Midbrain (tissue), 1 donor: ENCODE data around the gene MXD3.
A peak's percentile ranks its signal among the peaks of the same experiment; 100 is the strongest.
"Not testable (repeated sequence)": the region's sequence is repeated elsewhere in the genome, so short reads cannot be mapped to it uniquely, and the experiment has no call there.

Source experiments
- DNase-seq: peaks from one replicate; lab custom pipeline; 2025; lab: John Stamatoyannopoulos, UW

MXD3 gene

DNA sequence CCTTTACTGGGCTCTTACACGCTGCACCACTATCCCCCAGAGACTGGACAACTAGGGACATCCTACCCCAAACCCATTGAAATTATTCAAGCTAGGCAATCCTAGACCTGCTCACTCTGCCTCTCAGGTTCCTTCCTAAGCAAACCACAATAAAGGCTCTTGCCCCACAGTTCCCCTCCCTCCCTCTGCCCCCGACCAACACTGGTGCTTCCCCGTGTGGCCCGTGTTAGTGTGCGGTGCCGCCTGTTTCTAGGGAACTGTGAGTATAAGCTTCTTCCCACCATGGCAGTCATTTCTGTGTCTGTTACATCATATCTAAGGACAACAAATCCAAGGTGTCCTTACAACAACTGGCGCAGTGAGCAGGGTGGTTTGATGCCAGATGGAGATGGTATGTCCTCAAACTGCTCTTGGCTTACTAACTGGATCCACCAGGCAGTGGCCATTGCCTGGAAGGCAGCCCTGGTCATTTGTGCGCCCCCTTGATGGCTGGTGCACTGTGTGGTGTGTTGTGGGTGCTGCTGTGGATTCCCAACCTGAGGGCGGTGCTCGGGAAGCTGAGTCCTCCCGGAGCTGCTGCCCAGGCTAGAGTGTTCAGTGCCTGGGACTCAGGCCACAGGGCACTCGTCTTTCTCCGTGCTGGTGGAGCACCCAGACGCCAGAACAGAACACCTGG, 8.4 kb upstream of the MXD3 start:
- no peak for DNase-seq

DNA sequence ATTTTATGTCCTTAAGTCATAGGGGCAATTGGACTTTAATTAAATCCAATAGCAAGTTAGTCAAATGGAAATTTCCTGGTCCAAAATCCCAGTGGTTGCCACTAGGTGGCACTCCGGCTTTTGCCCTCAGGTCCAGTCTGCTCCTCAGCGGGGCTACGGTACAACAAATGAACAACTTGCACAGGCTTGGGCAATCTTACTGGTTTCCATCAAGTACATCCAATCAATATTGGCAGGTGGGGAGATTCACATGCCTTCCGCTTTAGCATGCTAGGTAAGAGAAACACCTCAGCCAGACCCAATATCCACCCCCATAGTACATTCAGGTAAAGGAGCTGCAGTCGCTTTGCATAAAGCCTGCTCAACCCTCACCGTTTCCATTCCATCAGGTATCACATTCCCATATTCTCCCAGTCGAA, 6.3 kb upstream of the MXD3 start:
- DNase-seq: peak; percentile 71

DNA sequence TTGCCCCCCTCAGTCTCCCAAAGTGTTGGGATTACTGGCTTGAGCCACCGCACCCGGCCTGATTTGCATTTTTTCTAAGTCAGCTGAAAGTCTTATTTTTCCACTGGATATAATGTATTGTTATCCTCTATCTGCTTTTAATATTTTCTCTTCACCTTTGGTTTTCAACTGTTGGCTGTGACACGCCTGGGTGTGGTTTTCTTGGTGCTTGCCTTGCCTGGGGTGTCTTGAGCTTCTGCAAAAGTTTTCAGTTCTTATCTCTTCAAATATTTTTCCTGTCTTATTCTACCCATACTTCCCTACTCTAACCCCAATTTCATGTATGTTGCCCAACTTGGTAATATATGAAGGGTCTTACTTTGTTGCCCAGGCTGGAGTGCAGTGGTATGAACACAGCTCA, 4.3 kb upstream of the MXD3 start:
- DNase-seq: no peak

DNA sequence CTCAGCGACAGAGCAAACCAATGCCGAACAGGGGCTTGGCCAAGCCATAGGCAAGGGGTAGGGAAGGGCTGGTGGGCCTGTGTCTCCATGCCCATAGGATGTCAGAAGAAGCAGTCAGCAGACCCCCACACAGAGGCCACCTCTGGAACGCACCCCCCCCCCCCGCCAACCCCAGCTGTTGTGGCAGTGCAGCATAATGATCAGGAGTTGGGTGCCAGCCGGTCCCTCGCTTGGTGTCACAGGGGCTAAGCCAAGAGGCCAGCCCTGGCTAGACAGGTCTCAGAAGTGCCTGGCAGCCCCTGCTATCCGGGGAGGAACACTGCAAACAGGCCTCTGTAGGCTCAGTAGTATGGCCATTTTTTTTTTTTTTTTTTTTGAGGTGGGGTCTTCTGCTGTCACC, 3.7 kb upstream of the MXD3 start:
- no peak for DNase-seq

DNA sequence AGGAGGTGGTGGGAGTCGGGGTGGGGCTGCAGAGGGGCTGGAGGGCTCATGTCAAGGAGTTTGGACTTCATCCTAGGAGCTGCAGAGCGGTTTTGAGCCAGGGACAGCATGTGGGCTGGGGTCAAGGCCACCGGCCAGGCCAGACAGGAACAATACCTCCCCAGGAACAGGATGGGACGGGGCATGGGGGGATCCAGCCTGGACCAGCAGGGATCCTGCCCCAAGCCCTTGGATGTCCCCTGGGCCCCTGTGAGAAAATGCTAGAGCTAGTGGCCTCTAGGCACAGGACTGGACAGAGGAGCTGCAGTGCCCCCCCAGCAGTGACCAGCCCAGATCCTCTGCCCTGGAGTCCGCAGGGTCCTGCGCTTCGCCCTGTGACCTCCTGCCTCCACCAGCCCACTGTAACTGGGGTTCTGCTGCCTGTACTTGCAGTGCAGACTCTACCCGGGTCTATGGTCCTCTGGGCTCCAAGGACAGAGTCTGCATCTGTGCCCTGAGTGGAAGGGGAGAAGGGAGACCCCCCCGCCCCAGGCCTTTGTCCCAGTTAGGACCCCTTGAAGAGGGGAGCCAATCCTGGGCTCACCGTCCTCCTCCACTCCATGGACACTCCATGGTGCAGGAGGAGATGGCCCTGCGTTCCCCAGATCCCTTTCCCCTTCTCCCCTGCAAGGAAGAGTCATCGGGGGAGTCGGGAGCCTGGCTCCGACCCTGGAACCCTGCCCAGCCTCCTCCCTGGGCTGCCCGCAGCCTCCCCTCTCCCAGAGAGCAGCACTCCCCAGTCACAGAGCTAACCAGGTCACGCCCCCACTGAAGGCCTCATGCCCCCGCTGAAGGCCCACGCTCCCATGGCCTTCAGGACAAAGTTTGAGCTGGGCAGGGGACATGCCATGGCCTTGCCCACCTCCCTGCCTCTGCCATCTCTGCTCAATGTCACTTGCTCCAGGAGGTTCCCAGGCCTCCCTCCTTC, 3.0 kb upstream of the MXD3 start:
- no peak for DNase-seq

DNA sequence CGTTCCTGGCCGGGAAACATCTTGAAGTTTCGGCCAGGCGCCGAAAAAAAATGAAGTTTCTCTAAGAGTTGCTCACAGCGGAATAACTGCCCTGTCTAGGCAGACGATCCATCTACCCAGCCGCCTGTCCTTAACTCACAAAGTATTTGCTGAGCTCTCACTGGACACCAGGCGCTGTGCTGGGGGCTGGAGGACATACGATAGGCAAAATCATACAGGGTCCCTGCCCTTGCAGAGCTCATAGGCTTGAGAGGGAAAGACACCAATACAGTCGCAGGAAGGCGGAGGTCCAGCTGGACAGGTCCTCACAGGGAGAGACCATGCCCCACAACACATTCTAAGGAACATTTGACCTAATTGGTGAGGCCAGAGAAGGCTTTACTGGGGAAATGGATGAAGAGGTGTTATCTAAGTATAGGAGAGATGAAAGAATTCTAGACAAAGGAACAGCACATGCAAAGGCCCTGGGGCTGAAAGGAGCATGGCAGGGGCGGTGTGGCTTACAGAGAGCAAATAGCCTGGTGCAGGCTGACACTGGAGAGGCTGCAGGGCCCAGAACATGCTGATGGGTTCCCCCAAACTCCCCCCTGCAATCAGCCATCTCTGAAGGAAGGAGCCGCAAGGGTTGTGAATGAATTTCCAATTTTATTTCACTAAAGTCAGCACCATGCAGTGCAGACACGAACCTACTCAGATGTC, 2.0 kb upstream of the MXD3 start:
- no peak for DNase-seq

DNA sequence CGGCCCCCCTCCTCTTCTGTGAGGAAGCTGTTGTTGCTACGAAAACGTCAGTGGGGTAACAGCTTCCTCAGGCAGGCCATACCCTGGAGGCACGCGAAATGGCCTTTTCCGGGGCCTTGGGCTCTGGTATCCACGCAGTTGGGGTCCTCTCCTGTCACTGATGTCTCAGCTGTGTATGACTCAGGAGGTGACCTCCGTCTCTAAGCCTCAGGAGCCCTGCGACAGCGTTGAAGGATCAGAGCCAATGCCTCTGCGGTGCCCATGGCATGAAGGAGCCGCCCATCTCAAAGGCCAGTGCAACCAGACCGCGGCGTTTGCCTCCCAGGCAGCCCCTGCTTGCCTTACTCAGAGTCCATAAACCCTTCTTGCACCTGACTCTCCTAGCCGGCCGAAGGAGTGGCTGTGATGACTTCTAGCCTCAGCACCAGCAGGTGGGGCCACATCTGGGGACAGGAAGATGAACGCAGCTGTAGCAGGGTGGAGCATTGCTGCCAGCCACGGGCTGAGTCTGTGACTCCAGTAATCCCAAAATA, 1.0 kb upstream of the MXD3 start:
- DNase-seq: no peak

DNA sequence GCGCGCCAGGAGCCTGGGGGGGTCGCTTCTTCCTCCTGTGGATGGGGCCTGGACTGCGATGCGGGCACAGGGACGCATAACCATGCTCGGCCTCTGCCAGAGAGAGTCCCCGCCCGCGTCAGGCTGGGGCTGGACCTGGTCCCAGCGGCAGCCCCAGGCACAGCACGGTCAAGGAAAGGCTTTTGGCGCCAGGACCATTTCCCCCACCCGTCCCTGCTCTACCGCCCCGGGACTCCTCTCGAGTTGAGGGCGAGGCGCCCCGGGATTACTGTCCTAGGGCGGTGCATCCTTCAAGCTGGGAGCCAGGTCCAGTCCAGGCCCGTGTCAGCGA, 341 bp downstream of the MXD3 start:
- no peak for DNase-seq

DNA sequence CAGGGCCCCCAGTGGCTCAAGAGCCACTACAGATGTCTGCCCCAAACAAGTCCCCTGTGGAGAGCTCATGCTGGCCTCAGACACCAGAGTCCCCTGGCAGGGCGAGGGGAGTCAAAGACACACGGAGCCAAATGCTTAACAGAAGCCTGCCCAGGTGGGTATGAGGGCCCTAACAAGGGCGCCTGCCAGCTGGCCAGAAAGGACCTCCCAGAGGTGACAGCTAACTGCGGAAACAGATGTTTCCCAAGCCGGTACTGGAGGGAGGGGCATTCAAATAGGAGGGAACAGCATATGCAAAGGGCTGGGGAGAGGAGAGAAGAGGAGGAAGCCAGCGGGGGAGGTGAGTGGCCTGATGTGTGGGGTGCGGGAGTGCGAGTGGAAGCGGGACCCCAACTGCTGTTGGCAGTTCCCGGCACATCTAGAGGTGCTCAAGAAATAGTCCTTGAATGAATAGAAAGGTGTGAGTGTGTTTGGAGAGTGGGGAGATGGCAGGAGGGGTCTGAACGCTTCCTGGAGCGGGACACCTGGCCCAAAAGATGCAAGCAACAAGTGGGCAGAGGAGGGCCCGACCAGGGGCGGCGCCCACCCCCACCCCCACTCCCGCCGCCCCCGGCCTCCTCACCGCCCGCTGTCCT, 824 bp downstream of the MXD3 start:
- no peak for DNase-seq

DNA sequence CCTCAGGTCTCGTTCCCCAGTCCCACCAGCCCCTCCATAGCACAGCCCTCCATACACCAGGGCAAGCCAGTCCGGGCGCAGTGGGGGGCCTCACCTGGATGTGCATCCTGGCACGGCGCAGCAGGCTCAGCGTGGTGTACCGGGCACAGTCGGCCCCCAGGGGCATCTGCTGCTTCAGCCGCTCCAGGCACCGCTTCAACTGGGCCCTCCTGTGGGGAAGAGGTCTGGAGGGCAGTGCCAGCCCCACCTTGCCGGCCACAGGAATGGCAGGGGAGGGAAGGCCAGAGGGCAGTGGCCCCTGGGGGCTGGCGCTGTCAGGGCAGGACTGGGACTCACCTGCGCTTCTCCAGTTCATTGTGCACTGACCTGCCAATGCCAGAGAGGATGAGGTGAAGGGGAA, 1.4 kb downstream of the MXD3 start:
- DNase-seq: no peak

DNA sequence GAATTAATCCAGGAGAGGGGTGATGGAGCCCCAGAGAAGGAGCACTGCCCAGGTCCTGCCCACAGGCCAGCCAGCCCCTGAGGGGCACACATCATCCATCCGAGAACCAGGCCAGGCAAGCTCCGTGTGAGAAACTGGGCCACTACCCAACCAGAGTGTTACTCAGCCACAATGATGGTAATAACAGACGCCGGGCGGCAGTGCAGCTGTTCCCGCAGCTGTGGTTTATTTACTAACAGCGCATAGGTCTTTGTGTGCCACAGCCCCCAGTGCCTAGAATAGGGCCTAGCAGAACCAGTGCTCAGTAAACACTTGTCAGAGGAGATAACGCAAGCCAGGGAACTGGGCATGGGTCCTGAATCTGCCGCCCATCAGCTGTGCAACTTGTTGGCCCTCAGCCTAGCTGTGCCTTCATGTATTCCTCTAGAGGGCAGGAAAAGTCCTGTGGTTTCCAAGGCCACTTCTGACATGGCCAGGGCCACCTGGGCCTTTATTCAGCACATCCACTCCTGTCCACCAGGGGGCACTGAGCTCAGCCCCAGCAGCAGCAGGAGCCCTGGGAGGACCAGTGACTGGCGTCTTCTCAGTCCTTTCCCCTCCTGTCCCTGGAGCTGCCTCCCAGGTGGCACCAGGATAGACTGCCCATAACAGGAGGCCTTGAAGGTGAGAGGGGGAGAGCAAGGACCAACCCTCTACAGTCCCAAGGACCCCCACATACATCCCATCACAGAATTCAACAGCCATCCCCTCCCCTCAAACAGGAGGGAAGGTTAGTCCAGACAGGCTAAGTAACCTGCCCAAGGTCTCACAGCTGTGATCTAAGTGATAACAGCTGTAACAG, 2.1 kb downstream of the MXD3 start:
- peak; percentile 3 for DNase-seq

DNA sequence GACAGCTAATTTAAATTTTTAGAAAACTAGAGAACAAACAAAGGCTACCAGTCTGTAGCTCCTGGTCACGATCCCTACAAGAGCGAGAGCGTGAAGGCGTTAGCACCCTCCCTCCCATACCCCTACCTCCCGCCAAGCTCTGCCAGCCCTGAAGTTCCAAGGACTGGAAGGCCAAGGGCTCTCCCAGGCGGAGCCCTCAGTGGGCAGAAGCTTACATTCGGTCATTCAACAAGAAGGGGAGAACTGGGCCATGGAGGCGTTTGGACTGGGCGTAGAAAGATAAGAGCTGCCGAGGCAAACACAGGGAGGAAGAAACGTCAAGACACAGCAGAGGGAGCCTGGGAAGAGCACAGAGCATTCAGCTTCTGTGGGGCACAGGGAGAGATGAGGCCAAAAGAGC, 3.0 kb downstream of the MXD3 start:
- no peak for DNase-seq

DNA sequence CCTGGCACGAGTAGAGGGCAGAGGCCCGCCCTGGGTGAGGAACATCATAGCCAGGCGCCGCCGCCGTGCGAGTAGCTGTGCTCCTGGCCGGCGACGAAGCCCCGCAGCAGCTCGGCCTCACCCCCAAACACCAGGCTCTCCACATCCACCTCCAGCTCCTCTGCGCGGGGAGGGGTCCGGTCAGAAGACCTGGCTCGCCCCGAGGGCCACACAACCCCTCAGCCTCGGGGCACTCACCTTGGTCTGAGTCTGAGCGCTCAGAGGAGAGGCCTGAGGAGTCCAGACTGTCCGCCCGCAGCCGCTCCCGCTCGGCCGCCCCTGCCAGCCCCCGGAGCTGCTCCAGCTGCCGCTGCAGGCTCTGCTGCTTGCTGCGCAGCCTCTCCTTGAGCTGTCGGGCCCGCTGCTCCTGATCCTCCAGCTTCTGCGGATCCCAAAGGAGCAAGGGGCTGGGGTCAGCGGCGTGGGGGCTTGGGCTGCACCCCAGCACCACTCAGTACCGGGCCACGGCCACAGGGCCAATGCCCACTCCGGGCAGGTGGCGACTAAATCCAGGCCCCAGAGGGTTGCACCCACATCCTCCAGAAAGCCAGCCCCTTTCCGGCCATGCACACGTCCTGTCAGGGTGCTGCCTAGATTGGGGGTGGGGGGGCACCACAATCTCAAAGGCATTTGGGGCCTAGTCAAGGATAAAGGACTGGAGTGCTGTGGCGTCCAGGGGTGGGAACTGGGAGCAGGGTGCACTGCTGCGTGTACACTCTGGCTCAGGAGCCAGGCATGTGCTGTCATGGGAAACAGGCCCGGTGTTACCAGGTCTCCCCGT, 3.9 kb downstream of the MXD3 start:
- DNase-seq: no peak

DNA sequence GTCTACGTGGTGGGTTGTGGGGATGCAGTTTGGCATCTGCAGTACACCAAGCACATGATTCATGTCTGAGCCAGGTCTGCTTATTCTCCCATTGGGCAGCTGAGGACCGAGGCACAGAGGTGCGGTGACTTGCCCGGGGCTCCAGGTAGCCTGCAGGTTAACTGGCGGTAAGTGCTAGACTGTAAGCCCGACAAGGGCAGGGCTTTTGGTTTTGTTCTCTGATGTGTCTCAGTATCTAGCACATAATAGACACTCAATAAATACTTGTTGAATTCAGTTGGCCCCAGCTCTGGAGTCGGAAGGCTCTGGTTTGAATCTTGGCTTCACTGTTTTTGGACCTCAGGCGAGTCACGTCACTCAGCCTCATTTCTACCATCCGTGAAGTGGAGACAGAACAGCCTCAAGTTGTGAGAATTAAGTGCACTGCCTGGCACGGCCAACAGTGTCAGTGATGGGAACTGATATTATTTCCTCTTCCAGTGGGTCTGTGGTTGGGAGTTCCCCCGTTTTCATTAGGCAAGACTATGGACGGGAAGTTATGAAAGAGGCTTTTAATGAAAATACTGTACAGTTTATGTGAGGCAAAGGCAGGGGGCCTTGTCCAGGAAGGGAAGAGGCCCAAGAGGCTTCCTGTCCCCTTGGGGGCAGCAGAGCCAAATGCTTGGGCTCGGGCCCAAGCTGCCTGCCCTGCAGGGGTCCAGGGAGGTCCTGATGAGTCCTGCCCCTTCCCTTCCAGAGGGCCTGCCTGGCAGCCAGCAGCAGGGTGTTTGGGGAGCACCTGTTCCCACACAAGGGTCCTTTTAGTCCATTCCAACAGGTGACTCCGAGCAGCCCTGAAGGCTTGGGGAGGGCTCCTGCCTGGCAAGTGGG, 4.8 kb downstream of the MXD3 start:
- no peak for DNase-seq

DNA sequence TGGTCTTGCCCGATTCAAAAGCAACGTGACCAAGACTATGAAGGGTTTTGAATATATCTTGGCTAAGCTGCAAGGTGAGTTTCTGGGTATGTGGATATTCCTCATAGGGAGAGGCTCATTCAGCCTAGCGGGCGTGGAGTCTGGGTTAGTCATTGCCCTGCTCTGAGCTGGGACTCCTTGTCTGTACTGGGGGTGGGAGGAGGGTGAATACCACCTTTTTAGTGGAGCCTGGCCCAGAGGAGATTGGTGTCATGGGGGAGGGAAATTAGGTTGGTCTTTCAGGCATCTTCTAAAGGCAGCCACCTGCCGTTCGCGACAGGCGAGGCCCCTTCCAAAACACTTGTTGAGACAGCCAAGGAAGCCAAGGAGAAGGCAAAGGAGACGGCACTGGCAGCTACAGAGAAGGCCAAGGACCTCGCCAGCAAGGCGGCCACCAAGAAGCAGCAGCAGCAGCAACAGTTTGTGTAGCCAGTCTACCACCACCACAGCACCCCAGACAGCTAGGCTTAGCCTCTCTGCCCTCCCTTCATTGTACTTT, 5.5 kb downstream of the MXD3 start:
- not testable (repeated sequence) for DNase-seq

DNA sequence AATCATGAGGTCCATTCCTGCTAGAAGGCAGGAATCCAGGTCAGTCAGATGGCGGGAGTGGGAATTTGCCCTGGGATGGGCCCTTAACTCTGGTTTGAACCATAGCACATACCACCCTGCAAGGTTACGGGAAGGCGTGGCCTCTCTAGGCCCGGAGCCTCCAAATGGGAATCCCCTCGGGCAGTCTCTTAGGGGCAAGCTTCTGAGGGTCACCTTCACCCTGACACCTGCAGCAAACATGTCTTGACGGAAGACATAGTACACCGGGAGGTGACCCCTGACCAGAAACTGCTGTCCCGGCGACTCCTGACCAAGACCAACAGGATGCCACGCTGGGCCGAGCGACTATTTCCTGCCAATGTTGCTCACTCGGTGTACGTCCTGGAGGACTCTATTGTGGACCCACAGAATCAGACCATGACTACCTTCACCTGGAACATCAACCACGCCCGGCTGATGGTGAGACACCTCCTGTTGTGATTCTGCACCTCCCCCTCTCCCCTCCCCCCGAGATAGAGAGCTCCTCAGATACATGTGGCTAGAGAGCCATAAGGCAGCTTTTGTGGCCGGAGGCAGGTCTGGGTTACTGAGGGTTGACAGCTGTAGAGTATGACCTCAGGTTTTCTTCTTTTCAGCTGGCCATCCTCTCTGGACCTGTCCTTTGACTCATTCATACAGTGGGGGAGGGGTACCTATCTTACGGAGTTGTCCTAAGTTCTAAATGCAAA, 7.1 kb downstream of the MXD3 start:
- DNase-seq: no peak

DNA sequence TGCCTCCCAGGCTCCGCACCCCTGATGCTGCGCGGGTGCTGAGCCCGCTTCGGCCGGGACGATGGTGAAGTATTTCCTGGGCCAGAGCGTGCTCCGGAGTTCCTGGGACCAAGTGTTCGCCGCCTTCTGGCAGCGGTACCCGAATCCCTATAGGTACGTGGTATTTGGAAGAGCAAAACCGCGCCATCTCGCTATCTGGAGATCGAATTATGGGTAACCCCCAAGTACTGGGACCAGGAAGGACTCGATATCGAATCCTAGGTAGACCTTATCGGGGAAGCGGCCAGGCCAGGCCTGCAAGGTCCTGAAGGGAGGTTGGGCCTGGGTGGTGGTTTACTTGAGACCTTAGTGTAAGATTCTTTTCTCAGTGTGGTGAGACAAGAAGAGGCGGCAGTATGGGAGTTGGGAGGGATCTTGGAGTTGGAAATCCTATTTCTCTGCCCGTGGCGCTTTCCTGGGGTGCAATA, 7.7 kb downstream of the MXD3 start:
- DNase-seq: no peak
